Loucy (cell line): ENCODE data around the gene MAP3K10.

Experiments
- H2AFZ ChIP-seq: fragments of 200-600 bp; sonication (generic); 2 replicates; pipeline ENCODE4 v1.6.0; 2016; ENCODE audit warnings: antibody characterized with exemption, mild to moderate bottlenecking, low read length, moderate library complexity
- H3F3A ChIP-seq: fragments of 200-600 bp; 2 replicates; pipeline ENCODE4 v1.6.0; 2016; ENCODE audit warnings: antibody characterized with exemption, low read depth, mild to moderate bottlenecking
- H3K27me3 ChIP-seq: fragments of 200-600 bp; sonication (generic); 2 replicates; pipeline ENCODE4 v1.6.1; 2014; ENCODE audit warnings: low read length, mild to moderate bottlenecking; ENCODE audit not compliant: insufficient read depth, poor library complexity, severe bottlenecking
- H3K36me3 ChIP-seq: fragments of 200-600 bp; sonication (generic); 2 replicates; pipeline ENCODE4 v1.6.1; 2016; ENCODE audit warnings: low read length; ENCODE audit not compliant: insufficient read depth
- H3K4me1 ChIP-seq: fragments of 200-600 bp; sonication (generic); 2 replicates; pipeline ENCODE4 v1.5.1; 2014; ENCODE audit warnings: low read length, mild to moderate bottlenecking; ENCODE audit not compliant: insufficient read depth, poor library complexity, severe bottlenecking
- H3K4me2 ChIP-seq: fragments of 200-600 bp; sonication (generic); 2 replicates; pipeline ENCODE4 v1.6.0; 2014; ENCODE audit warnings: antibody characterized with exemption, low read length, low read depth, mild to moderate bottlenecking; ENCODE audit not compliant: poor library complexity, severe bottlenecking
- H3K4me3 ChIP-seq: fragments of 200-600 bp; sonication (generic); 2 replicates; pipeline ENCODE4 v1.5.1; 2014; ENCODE audit warnings: low read length, mild to moderate bottlenecking, mixed read lengths; ENCODE audit not compliant: poor library complexity, severe bottlenecking
- H3K79me2 ChIP-seq: fragments of 200-600 bp; sonication (generic); 2 replicates; pipeline ENCODE4 v1.6.1; 2014; ENCODE audit warnings: low read length; ENCODE audit not compliant: insufficient read depth
- H3K9ac ChIP-seq: fragments of 200-600 bp; sonication (generic); 2 replicates; pipeline ENCODE4 v1.6.0; 2014; ENCODE audit warnings: mild to moderate bottlenecking, low read depth, low read length, moderate library complexity; ENCODE audit not compliant: poor library complexity, severe bottlenecking
- H3K9me2 ChIP-seq: fragments of 200-600 bp; sonication (generic); replicated peaks from 2 replicates; pipeline ENCODE4 v1.6.1; 2016; ENCODE audit warnings: low read depth, low read length, mixed read lengths
- H3K9me3 ChIP-seq: fragments of 200-600 bp; sonication (generic); 2 replicates; pipeline ENCODE4 v1.6.1; 2014; ENCODE audit warnings: mild to moderate bottlenecking, antibody characterized with exemption, low read length, low read depth; ENCODE audit not compliant: insufficient read depth
- H4K20me1 ChIP-seq: fragments of 200-600 bp; sonication (generic); 2 replicates; pipeline ENCODE4 v1.6.0; 2014; ENCODE audit warnings: antibody characterized with exemption, low read length, mild to moderate bottlenecking; ENCODE audit not compliant: insufficient read depth, poor library complexity, severe bottlenecking
- CTCF ChIP-seq: fragments of 200-600 bp; sonication (generic); conservative IDR thresholded peaks from 2 replicates; pipeline ENCODE4 v1.5.1; 2014; ENCODE audit warnings: mild to moderate bottlenecking, antibody characterized with exemption, low read length
- EZH2phosphoT487 ChIP-seq: fragments of 200-600 bp; IDR thresholded peaks from 2 replicates; pipeline ENCODE4 v1.6.1; 2018; ENCODE audit warnings: antibody characterized with exemption, mild to moderate bottlenecking, moderate library complexity, borderline replicate concordance

The MAP3K10 gene

GRCh38 chr19:40192758-40193586 lies 1.7 kb downstream of the MAP3K10 start:
- TF ChIP-seq EZH2phosphoT487: no peak
- no peak for TF ChIP-seq CTCF
- Histone ChIP-seq H3K9me2 (no peaks in the 10 kb centered on the region), H3F3A (no peaks in the 10 kb centered on the region), H3K4me3 (peak overlapping the region; percentile 95), H3K9me3 (no peaks in the 10 kb centered on the region), H3K36me3 (no peaks in the 10 kb centered on the region), H3K4me1 (peaks cover 14% of the 10 kb centered on the region), H3K27me3 (no peaks in the 10 kb centered on the region), H4K20me1 (no peaks in the 10 kb centered on the region), H2AFZ (no peak overlapping the region), H3K4me2 (peak overlapping the region; percentile 90), H3K9ac (no peak overlapping the region), H3K79me2 (no peaks in the 10 kb centered on the region; the same call in 1 of the 2 replicates)

GRCh38 chr19:40193587-40193849 lies 2.3 kb downstream of the MAP3K10 start:
- H2AFZ ChIP-seq: no peak overlapping the region
- no peaks in the 10 kb centered on the region for H3K36me3 ChIP-seq
- no peaks in the 10 kb centered on the region for H3K27me3 ChIP-seq
- no peak for TF ChIP-seq CTCF
- TF ChIP-seq EZH2phosphoT487: no peak
- H3K9me3 ChIP-seq: no peaks in the 10 kb centered on the region
- H3F3A ChIP-seq: no peaks in the 10 kb centered on the region
- no peak overlapping the region for H3K4me3 ChIP-seq
- peaks cover 14% of the 10 kb centered on the region for H3K4me1 ChIP-seq
- H3K9ac ChIP-seq: no peak overlapping the region
- no peaks in the 10 kb centered on the region; the same call in 1 of the 2 replicates for H3K79me2 ChIP-seq
- H3K4me2 ChIP-seq: peak overlapping the region; percentile 90
- no peaks in the 10 kb centered on the region for H4K20me1 ChIP-seq
- H3K9me2 ChIP-seq: no peaks in the 10 kb centered on the region

GRCh38 chr19:40198272-40198990 lies 7.2 kb downstream of the MAP3K10 start:
- H3F3A ChIP-seq: no peaks in the 10 kb centered on the region
- no peaks in the 10 kb centered on the region for H3K27me3 ChIP-seq
- H3K9me2 ChIP-seq: no peaks in the 10 kb centered on the region
- H3K4me1 ChIP-seq: no peaks in the 10 kb centered on the region
- H3K9ac ChIP-seq: no peak overlapping the region
- H3K4me3 ChIP-seq: no peak overlapping the region
- no peaks in the 10 kb centered on the region for H3K36me3 ChIP-seq
- TF ChIP-seq EZH2phosphoT487: no peak
- no peak for TF ChIP-seq CTCF
- no peaks in the 10 kb centered on the region for H3K79me2 ChIP-seq
- H2AFZ ChIP-seq: no peak overlapping the region
- H3K4me2 ChIP-seq: no peak overlapping the region
- H3K9me3 ChIP-seq: no peaks in the 10 kb centered on the region
- no peaks in the 10 kb centered on the region for H4K20me1 ChIP-seq
